HG02885 (cell line): Measurements from ENCODE around the gene STARD13.
A peak's percentile ranks its signal among the peaks of the same experiment; 100 is the strongest.

Experiments
- ATAC-seq: cut with Tn5 transposase; IDR thresholded peaks from one replicate; pipeline ENCODE4 v1.9.1; 2021; ENCODE audit warnings: mild to moderate bottlenecking; ENCODE audit not compliant: unreplicated experiment, poor library complexity

STARD13 gene, protein sequence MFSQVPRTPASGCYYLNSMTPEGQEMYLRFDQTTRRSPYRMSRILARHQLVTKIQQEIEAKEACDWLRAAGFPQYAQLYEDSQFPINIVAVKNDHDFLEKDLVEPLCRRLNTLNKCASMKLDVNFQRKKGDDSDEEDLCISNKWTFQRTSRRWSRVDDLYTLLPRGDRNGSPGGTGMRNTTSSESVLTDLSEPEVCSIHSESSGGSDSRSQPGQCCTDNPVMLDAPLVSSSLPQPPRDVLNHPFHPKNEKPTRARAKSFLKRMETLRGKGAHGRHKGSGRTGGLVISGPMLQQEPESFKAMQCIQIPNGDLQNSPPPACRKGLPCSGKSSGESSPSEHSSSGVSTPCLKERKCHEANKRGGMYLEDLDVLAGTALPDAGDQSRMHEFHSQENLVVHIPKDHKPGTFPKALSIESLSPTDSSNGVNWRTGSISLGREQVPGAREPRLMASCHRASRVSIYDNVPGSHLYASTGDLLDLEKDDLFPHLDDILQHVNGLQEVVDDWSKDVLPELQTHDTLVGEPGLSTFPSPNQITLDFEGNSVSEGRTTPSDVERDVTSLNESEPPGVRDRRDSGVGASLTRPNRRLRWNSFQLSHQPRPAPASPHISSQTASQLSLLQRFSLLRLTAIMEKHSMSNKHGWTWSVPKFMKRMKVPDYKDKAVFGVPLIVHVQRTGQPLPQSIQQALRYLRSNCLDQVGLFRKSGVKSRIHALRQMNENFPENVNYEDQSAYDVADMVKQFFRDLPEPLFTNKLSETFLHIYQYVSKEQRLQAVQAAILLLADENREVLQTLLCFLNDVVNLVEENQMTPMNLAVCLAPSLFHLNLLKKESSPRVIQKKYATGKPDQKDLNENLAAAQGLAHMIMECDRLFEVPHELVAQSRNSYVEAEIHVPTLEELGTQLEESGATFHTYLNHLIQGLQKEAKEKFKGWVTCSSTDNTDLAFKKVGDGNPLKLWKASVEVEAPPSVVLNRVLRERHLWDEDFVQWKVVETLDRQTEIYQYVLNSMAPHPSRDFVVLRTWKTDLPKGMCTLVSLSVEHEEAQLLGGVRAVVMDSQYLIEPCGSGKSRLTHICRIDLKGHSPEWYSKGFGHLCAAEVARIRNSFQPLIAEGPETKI

DNA sequence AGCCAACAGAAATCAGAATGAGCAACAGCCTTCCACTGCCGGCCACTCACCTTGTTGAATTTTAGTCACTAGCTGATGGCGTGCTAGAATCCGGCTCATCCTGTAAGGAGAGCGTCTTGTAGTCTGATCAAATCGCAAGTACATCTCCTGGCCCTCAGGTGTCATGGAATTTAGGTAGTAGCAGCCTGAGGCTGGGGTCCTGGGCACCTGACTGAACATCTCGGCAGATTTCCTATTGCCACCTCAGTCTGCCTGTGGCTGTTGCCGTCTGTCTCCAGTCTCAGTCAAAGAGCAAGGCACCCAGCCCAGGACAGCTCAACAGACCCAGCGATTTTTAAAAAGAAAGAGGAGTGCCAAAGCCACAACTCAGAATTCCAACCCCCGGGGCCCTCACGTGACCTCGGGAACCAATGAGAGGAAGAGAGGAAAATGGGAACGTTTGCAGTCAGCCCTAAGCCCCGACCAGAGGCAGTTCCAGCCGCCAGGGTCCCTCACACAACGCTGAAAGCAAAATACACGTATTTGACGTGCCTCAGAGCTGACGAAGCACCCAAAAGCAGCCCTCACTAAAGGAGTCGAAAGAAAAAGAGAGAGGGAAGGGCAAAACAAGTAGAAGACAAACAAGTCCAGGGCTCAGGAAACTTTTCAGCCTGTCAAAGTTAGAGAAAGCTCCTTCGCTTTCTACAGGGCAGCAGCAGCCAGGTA lies at the start of gene STARD13:
Gene STARD13 (minus strand): TSS at position 336 of the 705 bp plus-strand sequence. CDS start 117 bp downstream, at position 219.
- peak; percentile 74 for ATAC-seq

DNA sequence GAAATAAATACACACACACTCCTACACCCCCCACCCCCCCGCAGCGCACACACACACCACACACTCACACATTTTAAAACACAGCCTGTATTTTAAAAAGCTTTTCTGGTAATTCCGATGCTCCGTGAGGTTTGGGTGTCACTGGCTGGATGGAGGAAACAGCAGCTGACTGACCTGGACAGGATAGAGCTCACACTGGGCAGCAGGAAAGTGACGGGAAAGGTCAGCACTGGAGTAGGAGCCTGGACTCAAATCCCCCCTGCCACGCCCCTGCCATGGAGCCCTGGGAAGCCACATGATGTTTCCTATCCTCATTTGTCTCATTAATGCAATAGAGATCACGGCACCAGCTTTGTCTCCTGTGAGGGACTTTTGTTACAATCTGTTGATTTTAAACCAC lies 49.3 kb upstream of the STARD13 start:
- no peak for ATAC-seq

DNA sequence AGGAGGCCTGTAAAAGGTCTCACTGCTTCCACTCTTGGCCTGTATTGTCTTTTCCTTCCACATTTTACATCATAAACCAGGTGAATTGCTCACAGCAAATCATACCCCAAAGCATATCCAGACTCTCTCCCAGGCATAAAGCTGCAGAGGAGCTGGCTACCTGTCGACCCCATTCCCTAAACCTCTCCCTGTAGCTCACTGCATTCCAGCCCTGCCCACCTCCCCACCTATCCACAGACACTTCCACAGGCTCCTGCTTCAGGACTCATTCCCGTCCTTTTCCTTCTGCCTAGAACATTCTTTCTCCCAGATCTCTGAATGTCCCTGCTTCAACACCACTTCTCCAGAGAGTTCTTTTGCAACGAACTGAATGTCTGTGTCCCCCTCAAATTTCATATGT lies 46.4 kb upstream of the STARD13 start:
- no peak for ATAC-seq

DNA sequence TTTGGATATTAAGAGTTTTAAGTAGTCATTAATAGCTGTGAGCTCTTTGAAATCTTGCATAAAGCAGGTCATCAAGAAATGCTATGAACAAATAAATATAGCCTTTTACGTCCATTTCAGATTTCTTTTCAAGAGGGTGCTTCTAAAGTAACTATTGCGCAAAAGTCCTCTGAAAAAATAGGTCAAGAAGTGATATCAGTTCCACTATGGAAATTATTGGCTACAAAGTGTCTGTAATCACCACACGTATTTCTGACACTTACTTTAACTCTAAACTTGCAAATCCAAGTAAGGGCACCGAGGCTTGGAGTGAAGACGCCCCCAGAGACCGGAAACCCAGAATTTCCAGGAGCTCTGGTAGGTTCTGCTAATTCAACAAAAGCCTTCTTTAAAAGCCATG lies 44.9 kb upstream of the STARD13 start:
- no peak for ATAC-seq

DNA sequence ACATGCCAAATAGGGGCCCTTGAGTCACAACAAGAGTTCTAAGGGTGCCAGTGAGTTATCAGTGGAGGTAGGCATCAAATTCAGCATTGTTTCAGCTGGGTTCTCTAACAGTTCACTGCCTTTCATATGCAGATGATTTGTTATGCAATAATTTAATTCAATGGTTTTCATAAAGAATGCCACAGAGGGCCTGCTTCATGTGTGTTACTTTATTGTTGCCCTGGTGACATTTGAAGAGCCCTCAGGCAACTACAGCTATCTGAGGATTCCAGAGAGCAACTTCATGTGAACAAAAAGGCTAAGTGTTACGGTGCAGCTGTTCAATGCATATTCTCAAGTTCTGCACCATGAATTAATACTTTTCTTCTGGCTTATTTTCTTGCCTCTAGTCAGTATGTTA lies 43.1 kb upstream of the STARD13 start:
- ATAC-seq, result no peak

DNA sequence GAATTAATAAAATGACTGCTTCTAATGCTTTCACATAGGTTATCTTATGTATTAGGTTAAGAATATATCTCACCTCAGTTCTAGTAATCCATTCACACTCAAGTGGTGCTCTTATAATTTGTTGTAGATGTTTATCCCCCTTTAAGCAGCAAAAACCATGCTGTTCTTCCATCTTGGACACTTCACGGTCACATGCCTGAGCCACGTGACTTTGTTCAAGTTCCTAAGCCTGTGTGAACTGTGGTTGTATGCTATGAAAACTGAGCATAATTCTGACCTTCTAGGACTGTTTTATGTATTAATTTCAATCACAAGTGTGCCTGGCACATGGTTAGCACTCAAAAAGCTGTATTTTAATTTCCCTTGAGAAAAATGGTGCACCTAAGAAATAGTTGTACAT lies 41.2 kb upstream of the STARD13 start:
- ATAC-seq, result no peak

DNA sequence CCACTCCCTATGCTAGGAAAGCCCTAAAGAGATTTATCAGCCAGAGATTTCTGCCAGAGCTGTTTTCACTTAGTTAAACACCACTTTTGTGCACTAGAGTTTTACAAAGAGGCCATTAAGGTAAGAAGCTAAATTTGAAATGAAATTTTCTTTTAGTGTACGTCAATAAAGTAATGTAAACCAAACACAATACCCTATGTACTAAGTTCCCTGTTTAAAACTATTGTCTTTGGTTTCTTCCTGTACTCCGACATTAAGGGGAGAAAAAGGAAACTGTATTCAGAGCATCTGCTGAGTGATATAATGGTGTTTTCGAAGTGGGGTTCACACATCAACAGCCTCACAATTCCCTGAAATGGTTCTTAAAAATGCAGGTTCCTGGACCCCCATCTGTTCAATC lies 40.7 kb upstream of the STARD13 start:
- ATAC-seq, result no peak

DNA sequence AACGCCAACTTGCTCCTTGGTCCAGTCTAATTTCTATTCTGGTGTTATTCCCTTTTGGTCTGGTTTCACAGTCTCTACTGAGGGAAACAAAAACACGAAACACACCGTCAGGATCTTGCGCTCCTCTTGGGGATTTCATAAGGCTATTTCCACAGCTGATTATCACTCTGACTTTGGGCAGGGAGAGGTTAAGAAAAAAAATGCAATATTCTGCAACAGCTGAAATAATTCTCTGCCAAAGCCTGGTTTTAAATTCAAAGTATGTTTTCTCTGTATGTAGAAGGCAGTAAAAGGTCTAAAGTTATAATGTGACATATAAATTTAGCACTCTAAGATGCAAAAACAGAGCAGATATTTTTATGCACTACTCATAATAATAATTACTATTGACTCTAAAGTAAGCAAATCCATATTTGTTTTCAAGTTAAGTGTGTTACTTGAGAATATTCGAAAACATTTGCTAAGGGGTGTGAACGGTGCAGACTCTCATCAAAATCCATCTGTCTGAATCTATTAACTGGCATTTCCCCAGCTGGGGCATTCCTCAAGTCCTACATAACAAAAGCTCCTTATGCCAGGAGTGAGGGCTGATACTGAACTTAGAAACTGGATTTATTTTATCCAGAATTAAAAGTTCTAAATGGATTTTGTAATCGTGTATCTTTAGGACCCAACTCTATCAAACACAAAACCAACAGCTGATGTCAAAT lies 38.4 kb upstream of the STARD13 start:
- no peak for ATAC-seq

DNA sequence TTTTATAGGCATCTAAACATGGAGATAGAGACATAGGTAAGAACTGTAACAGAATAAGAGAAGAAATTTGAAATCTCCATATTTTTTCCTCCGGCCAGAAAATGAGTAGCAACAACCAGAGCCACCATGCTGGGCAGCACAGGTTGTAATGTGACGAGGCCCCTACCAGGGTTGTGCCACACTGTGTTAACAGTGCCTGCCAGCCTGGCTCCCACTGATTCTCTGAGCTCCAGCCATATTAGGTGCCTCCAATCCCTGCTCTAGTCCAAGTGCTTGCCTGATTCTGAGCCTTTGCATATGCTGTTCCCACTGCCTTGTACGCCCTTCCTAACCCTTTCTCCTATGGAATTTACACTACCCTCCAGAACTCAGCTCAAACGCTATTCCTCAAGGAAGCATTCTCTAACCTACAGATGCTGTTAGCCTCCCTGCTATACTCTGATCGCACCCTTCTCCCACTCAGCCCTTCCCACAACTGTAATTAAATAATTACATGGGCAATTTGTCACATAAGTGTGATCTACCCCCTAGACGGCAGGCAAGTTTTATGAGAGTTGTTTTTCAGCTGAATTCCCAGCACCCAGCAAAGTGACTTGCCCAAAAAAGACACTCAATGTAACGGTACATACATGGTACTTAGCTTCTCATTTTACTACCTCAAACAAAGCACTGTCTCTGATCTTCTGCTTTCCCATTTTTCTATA lies 37.6 kb upstream of the STARD13 start:
- no peak for ATAC-seq

DNA sequence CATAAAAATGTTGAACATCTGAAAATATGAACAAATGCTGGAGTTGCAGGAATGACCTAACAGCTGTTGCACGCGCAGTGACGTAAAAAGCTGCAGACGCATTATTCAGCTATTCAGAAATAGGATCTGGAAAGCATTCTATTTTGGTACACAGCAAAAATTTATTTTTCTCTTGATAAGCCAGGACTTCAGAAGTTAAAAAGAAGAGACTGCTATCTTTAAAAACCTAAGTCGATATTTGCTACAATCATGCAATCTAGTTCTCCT lies 36.9 kb upstream of the STARD13 start:
- no peak for ATAC-seq

DNA sequence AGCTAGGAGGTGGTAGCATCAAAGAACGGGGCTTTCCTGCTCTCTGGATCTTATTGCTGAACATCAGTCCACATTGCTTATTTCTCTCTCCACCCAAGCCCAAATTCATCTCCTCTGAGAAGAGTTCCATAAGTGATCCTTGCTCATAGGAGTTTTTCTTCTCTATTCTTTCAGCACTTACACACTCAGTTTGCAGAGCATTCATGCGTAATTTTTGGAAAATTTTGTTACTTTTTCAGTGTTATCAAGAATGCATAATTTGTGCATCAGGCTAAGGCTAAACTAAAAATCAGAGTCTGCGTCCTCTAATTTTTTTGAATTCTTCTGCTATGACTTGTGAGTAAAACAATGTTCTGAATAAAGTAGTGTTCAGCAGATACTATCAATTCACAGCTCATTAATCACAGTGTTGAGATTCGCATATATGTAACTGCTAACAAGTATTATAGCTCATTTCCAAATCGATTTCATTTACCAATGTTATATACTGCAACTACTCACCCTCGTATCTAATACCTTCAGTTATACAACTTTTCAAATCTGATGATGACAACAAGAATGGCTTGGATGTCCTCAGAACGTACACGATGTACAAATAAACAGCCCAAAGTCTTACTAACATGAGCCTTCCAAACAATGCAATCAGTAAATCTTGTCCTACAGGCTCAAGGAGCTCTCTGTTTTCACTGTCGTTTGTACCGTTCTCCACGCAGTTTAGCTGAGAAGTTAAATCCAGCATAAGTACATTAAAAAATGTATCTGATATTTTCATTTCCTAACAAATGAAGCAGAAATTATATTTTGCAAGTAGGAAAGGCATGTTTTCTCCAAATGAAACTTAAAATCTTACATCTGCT lies 36.4 kb upstream of the STARD13 start:
- no peak for ATAC-seq

DNA sequence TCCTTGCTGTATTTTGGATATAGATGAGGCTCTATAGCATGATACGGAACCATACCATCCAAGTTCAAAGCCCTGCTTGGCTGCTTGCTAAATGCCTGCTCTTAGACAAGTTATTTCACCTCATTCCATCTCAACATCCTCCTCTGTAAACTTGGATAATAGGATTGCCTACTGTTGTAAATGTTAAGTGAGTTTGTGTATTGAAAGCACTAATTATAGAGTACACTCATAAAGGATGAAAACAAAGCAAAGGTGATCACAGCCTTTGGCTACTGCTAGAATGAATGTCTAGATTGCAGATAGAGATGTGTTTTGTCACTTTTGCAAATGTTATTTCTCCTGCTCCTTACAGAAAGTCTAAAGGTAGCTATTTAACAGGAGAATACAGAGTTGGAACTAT lies 34.3 kb upstream of the STARD13 start:
- ATAC-seq, result no peak

DNA sequence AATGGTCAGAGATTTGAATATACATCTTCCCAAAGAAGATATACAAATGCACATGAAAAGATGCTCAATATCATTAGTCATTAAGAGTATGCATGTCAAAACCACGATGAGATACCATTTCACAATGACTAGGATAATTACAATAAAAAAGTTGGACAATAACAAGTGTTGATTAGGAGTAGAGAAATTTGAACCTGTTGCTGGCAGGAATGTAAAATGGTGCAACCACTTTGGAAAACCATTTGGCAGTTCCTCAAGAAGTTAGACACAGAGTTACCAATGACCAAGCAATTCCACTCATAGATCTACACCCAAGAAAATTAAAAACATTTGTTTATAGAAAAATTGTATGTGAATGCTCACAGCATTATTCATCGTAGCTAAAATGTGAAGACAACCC lies 33.2 kb upstream of the STARD13 start:
- no peak for ATAC-seq

DNA sequence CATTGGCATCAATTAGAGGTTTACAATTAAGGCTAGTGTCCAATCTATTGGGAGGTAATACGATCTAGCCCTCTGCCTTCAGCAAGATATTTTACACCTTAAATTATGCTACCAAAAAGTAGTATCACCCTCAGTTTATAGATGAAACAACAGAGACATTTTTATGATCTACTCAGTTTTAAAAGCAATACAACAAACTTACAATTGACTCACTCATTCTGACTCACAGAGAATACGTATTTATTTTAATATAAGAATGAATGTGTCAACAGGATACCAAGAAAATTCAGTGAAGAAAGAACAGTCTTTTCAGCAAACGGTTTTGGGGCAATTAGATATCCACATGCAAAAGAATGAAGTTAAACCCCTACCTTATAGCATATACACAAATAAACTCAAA lies 32.5 kb upstream of the STARD13 start:
- ATAC-seq, result no peak

DNA sequence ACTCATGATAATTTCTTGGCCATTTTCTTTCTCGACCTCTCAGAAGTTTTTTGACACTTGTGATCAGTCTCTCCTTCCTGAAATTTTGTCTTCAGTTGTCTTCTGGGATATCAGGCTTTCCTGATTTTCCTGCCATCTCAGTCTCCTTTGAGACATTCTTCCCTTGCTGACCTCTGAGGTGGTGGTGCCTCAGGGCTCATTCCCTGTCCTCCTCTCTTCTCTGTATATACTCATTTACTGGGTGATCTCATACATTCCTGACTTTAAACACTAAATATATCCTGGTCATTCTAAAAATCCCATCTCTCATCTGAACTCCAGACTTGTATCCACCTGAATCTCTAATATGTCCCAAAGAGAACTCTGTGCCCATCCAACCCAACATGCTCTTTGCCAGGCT lies 31.3 kb upstream of the STARD13 start:
- ATAC-seq, result no peak

DNA sequence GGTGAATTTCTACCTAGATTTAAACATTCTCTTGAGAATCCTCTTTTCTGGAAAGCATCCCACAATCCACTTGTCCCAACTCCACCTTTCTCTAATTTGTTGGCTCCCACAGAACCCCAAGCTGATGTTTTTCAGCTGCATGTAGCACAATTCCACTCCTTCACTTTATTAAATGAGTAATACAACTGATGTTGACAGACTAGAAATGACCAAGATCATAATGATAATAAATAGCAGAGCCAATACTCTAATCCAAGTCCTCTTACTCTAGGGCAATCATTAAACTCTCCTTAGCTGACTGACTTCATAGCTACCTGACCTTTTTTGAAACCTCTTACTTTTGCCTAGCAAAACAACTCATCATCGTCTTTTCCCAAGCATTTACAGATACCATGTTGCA lies 27.9 kb upstream of the STARD13 start:
- ATAC-seq, result no peak

DNA sequence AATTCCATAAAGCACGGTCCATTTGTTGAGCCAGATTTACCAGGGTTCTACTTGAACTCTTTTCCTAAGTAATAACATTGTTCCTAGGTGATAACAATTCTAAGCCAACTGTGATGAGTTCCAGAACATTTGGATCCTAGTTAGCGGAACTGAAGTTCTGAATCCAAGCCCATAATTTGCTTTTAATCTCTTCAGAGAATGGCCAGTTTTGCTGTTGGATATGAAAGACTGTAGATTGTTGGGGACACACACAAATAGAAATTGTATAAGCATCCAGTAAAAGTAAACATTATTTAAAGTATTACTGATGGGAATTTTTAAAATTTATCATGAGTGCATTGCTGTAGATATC lies 27.3 kb upstream of the STARD13 start:
- no peak for ATAC-seq

DNA sequence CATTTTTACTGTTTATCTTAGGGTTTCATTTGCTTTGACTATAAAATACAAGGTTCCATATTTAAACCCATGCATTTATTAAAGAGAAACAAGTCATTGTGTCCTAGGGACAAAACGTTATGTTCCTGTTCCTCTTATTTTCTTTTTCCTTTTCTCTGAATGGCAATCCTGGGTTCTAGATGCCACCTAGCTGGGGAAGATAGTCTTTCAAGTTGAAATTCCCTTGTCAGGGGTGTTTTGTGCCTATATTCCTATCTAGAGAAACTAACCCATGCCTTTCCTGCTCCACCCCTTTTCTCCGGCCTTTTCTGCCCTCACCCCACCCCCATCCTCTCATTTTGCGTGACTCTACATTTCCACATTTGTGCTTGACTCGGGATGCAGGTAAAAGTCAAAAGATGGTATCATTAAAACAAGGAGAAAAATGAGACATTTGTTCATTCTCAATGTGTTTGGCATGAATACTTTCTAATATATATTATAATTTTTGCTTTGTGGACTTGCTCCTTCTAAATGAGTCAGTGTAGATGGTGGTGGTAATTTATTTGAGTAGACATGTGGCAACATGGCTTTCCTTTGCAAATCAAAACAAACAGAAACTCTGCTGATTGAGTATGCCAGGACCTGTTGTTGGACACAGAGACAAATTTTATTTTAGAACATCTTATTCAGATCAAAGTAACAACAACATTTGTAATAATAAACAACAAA lies 26.8 kb upstream of the STARD13 start:
- ATAC-seq, result no peak
